SU-DHL-6 (cell line): ENCODE data around the gene LARP6.

Experiments
- EZH2phosphoT487 ChIP-seq: fragments of 200-600 bp; sonication (generic), shearing (Covaris generic); conservative IDR thresholded peaks from 2 replicates; pipeline ENCODE4 v1.6.1; 2018; ENCODE audit warnings: mild to moderate bottlenecking, antibody characterized with exemption, low read length, moderate library complexity, mixed read lengths
- TF ChIP-seq, protein P1 (sequence below): fragments of 200-600 bp; sonication (generic); IDR thresholded peaks from one replicate; pipeline ENCODE4 v1.5.1; 2017; ENCODE audit warnings: antibody characterized with exemption, mild to moderate bottlenecking, low read length, moderate library complexity; ENCODE audit not compliant: insufficient read depth, poor library complexity, severe bottlenecking

DNA sequence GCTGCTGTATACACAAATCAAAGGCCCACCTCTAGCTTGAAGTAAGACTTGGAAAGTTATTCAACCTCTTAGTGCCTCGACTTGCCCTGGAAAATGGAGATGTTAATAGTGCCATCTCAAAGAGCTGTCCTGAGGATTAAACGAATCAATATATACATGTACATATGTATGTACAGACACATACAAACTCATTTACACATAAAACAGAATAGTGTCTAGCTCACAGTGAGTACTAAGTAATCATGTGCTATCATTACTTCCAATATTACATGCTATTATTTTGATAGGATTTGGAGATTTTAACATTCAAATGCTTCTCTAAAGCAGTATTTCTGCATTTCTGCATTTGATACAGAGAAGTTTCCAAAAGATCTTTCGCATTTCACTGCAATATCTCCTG is 20.5 kb downstream of the LARP6 start:
- TF ChIP-seq, protein P1, sequence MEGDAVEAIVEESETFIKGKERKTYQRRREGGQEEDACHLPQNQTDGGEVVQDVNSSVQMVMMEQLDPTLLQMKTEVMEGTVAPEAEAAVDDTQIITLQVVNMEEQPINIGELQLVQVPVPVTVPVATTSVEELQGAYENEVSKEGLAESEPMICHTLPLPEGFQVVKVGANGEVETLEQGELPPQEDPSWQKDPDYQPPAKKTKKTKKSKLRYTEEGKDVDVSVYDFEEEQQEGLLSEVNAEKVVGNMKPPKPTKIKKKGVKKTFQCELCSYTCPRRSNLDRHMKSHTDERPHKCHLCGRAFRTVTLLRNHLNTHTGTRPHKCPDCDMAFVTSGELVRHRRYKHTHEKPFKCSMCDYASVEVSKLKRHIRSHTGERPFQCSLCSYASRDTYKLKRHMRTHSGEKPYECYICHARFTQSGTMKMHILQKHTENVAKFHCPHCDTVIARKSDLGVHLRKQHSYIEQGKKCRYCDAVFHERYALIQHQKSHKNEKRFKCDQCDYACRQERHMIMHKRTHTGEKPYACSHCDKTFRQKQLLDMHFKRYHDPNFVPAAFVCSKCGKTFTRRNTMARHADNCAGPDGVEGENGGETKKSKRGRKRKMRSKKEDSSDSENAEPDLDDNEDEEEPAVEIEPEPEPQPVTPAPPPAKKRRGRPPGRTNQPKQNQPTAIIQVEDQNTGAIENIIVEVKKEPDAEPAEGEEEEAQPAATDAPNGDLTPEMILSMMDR: no peak
- TF ChIP-seq EZH2phosphoT487: no peak
